GM10266 (cell line): ENCODE measurements around the gene CTNNA3.

Source experiments
- DNase-seq: peaks from one replicate; pipeline ENCODE4 v3.0.0; 2012; ENCODE audit errors: extremely low spot score
- TF ChIP-seq, protein P1 (sequence below): IDR thresholded peaks from 2 replicates; pipeline ENCODE4 v1.5.1; 2012; ENCODE audit warnings: mild to moderate bottlenecking, low read depth; ENCODE audit not compliant: control insufficient read depth, insufficient read depth; ENCODE audit errors: missing control alignments

Gene CTNNA3

GRCh38 chr10:65950075-65950474, 1745.9 kb downstream of the CTNNA3 start:
- no peak for DNase-seq
- TF ChIP-seq, protein P1, sequence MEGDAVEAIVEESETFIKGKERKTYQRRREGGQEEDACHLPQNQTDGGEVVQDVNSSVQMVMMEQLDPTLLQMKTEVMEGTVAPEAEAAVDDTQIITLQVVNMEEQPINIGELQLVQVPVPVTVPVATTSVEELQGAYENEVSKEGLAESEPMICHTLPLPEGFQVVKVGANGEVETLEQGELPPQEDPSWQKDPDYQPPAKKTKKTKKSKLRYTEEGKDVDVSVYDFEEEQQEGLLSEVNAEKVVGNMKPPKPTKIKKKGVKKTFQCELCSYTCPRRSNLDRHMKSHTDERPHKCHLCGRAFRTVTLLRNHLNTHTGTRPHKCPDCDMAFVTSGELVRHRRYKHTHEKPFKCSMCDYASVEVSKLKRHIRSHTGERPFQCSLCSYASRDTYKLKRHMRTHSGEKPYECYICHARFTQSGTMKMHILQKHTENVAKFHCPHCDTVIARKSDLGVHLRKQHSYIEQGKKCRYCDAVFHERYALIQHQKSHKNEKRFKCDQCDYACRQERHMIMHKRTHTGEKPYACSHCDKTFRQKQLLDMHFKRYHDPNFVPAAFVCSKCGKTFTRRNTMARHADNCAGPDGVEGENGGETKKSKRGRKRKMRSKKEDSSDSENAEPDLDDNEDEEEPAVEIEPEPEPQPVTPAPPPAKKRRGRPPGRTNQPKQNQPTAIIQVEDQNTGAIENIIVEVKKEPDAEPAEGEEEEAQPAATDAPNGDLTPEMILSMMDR = no peak

- TF ChIP-seq, protein P1 = no peak
- no peak for DNase-seq
These were observed 1746.5 kb downstream of the CTNNA3 start for GRCh38 chr10:65949526-65949925.

- no peak for DNase-seq
- TF ChIP-seq, protein P1 = no peak
These were observed 1750.9 kb downstream of the CTNNA3 start for GRCh38 chr10:65945061-65945460.

- TF ChIP-seq, protein P1 = no peak
- no peak for DNase-seq
These were observed 1752.5 kb downstream of the CTNNA3 start for GRCh38 chr10:65943451-65943850.

- TF ChIP-seq, protein P1 = no peak
- no peak for DNase-seq
These were observed 1755.0 kb downstream of the CTNNA3 start for GRCh38 chr10:65940816-65941662.

DNA sequence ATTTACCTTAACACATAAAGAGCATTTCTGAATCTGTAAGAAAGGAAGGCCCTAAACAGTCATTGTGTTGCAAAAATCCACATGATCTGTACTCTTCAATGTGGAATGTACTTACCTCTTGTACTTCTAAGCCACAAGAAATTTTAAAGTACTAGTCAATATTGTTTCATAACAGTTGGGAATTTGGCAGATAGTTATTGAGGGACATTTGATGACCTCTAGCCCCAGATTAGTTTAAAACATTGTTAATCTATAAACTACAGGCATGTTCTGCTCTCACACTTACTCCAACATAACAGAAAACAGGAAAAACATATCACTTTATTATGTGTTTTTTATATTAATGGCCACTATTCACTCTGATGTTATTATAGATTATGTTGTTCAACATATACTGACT, 1755.9 kb downstream of the CTNNA3 start:
- TF ChIP-seq, protein P1 = no peak
- DNase-seq = no peak
